Bronchial epithelial cell (primary cell): ENCODE results near the gene RINL. TPM values are rescaled to one million over a fixed set of nuclear protein-coding genes. Genes with fewer than 3 reads are reported as not detected.

Source experiments
- DNase-seq: peaks from one replicate; pipeline ENCODE4 v3.0.0-alpha.2; 2010; ENCODE audit warnings: low read depth
- FAIRE-seq: peaks from 2 replicates; lab custom pipeline; 2011; peaks lifted over from hg19 to GRCh38; lab: Jason Lieb, UNC
- H3K27me3 ChIP-seq: 2 replicates; pipeline ENCODE4 v1.5.1; 2011; ENCODE audit warnings: low read length; ENCODE audit not compliant: control insufficient read depth, insufficient read depth
- H3K36me3 ChIP-seq: 2 replicates; pipeline ENCODE4 v1.5.1; 2011; ENCODE audit warnings: low read length; ENCODE audit not compliant: control insufficient read depth, insufficient read depth
- H3K4me3 ChIP-seq: 2 replicates; pipeline ENCODE4 v1.5.1; 2011; ENCODE audit warnings: mild to moderate bottlenecking, low read depth, low read length, control low read depth
- CTCF ChIP-seq: IDR thresholded peaks from 2 replicates; pipeline ENCODE4 v1.5.1; 2011; ENCODE audit warnings: mild to moderate bottlenecking, moderate library complexity, low read length, control low read depth, inconsistent platforms; ENCODE audit not compliant: insufficient read depth, severe bottlenecking
- total RNA-seq: library from RNA; depleted of rRNA; stranded (reverse); fragments of >200 nt; gene quantifications from 2 replicates; pipeline ENCODE4 v1.2.1, GENCODE V29; 2014

Gene RINL
- total RNA-seq, 1 donor from 2014 or later: 8.7 TPM

GRCh38 chr19:38919837-38920601, 41.9 kb upstream of the RINL start:
- Histone ChIP-seq H3K36me3 (peaks cover 3% of the 10 kb centered on the region), H3K4me3 (no peak overlapping the region), H3K27me3 (no peaks in the 10 kb centered on the region)
- no peak for TF ChIP-seq CTCF
- DNase-seq (no peak), FAIRE-seq (no peak)

GRCh38 chr19:38918526-38918925, 40.5 kb upstream of the RINL start:
- Histone ChIP-seq H3K27me3 (no peaks in the 10 kb centered on the region), H3K36me3 (peaks cover 3% of the 10 kb centered on the region), H3K4me3 (no peak overlapping the region)
- DNase-seq: no peak
- no peak for FAIRE-seq
- TF ChIP-seq CTCF: no peak

GRCh38 chr19:38917921-38918491, 39.9 kb upstream of the RINL start:
- no peak for DNase-seq
- no peak for FAIRE-seq
- Histone ChIP-seq H3K27me3 (no peaks in the 10 kb centered on the region), H3K4me3 (no peak overlapping the region), H3K36me3 (peaks cover 3% of the 10 kb centered on the region)
- TF ChIP-seq CTCF: peak; percentile 46

- DNase-seq (no peak), FAIRE-seq (no peak)
- H3K4me3 ChIP-seq: no peak overlapping the region
- TF ChIP-seq CTCF: no peak
- H3K36me3 ChIP-seq: peaks cover 3% of the 10 kb centered on the region
- H3K27me3 ChIP-seq: no peaks in the 10 kb centered on the region
Observed at GRCh38 chr19:38917516-38917915, 39.4 kb upstream of the RINL start.

GRCh38 chr19:38915329-38916321, 37.5 kb upstream of the RINL start:
- no peak for FAIRE-seq
- no peak for DNase-seq
- TF ChIP-seq CTCF: no peak
- H3K27me3 ChIP-seq: no peaks in the 10 kb centered on the region
- no peak overlapping the region for H3K4me3 ChIP-seq
- H3K36me3 ChIP-seq: no peaks in the 10 kb centered on the region
